ENCODE measurements around the gene NCKAP5.

Gene NCKAP5

DNA sequence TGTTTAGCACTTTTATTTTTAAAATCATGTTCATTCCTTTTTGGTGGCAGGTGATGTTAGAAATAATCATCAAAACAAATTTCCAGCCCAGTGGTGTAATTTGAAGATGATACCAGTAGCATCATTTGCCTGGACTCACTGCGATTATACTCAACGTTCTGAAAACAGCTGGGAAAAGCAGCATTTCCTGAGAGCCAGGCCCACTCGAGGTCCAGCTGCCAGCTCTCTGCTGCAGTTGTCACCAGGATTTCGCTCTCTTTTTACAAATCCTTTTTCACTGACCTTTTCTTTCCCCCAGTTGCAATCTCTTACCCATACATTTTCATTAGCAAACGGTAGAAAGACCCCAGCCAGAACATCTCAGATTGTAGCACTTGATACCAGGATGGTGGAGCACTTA lies 787.6 kb downstream of the NCKAP5 start:
- no peak for DNase-seq

DNA sequence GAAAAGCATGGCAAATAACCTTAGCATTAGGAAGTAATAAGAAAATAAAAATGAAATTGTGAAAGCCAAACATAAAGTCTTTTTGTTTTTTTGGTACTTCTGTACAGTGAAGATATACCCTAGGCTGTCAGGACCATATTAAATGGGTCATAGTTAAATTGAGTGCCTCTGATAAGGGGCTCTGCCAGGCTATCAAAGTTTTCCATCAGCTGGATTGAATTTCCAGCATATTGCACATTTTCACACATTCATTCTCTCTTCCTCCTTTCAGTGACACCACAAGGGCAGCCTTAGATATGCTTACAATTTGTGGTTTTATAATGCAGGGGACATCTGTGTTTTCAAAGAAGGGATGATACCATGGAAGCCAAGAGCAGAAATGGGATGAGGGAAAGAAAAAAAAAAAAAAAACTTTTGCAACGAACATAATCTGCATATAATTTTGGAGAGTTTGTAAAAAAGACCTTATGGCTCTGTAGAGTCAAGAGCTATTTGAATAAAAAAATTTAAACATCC lies 789.0 kb downstream of the NCKAP5 start:
- no peak for DNase-seq

DNA sequence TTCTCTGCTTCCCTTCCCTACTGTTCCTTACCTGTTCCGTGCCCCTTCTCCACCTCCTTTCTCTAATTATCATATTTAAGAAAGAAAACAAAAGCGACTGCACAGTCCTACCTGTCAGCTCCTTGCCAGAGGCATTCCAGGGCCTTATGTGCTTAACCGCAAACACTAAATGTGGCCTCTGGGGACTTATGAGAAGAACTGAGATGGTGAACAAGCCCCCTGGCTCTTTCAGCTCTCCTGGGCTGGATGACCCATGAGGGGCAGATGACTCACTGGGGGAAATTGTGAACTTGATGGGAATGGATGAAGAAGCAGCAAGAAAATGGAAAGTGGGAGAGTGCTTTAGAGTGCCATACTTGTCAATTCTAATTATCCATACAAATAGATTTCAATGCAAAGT lies 792.0 kb downstream of the NCKAP5 start:
- no peak for DNase-seq

DNA sequence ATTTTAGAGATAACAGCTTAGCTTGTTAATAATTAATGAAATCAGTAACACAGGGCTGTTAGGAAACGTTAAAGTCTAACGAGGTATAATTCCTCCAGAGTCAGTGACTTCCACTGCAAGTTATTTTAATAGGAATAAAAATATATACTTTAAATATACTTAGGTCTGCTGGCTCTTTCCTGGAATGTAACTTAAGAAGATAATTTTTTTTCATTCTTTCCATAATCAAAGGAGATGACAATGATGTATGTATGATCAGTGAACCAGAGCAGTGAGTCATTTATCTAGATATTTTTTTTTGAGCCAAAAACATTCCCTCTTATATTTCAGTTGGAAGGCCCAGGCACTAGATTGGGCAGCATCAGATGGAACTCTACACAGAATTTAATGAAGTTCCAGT lies 794.1 kb downstream of the NCKAP5 start:
- no peak for DNase-seq

DNA sequence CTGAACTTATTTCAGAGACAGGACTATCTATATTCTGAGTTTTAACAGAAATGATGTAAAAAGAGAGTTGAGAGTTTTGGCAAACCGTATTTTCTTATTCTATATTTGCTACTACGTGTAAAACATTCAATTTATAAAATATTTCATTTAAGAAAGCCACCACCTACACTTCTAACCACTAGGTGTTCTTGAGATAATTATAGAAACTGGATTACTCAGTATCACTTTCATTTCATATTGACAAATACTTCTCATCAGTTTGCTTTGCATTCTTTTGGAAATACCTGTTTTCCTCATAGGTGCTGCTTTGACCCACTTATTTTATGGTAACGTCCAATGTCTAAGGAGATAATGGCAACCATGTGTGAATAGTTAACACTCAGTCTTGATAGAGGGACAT lies 794.9 kb downstream of the NCKAP5 start:
- DNase-seq: no peak

DNA sequence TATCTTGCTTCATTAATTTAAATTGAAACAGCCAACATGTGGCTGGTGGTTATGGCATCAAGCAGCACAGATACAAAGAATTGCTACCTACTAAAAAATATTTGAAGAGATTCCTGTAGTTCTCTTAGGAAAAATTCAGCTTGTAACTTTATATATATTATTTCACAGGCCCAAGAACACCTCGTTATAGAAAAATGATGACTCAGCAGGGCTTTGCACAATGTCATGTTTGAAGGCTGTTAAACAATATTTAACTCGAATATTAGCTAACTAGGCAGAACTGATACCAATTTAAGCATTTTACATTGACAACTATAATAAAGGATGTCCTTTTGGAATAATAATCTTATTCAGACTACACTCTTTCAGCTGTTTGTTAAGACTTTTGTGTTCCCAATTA lies 795.9 kb downstream of the NCKAP5 start:
- no peak for DNase-seq

DNA sequence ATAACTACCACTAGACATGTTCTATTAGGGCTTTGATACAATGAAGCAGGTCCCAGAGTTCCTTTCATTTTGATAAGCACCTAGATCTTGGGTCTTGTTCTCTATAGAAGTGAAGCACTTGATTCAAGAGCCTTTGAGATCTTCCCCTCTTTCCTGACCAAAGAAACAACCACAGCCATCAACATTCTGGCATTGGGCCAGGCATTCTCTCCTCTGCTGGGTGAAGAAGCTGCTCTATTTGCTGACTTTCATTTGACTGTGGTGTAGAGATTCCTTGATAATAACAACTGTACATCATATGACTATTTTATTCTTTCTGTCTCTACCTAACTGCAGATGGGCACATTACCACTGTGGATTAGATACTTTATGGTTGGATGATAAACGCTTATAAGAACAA lies 801.7 kb downstream of the NCKAP5 start:
- no peak for DNase-seq

DNA sequence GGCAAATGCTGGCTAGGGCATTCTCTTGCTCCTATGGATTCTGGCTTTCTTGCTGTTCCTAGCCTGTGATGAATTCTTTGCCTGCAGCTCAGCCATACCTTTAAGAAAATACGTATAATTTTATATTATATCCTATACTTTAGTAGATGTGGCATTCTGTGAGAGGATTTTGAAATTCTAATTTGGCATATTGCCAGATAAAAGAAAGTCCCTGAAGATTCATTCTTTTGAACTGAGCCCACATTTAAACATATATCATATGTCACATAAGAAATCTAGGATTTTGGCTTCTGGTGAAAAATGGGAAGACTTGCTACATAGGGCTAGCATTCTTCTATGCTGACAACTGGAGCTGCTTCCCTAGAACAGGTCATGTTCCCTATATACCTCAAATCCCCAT lies 806.8 kb downstream of the NCKAP5 start:
- no peak for DNase-seq

DNA sequence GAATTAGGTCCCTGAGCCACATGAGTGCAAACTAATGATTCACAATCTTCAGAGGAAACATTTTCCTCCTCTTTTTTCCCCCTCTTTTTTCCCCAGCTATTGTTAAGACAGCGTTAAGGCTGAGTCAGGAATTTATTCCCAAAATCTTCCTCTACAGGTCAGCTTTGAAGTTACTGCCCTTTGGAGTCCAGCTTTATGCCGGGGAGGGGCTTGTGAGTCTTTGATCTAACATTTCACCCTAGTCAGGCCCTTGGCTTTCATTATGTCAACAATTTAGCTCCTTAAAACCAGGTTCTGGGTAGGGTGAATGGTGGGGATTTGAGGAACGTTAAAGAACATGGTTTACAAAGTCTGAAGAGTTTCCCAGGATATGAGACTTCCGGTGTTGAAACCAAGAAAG lies 807.3 kb downstream of the NCKAP5 start:
- DNase-seq: no peak

DNA sequence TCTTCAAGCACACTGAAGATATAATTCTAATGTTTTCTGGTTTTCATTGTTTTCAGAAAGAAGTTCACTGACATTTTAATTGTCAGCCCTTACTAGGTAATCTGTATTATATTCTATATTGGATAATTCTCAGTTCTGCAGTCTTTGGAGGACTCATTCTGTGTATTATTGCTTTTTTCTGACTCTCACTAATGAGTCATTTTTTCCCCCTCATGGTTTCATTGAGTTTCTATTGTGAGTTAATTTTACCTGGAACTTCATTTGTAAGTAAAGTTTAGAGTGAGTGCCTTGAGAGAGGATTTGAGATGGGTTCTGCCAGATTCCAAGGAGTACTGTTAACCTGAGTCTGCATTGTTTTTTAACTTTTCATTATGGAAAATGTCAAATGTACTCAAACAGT lies 807.9 kb downstream of the NCKAP5 start:
- no peak for DNase-seq

DNA sequence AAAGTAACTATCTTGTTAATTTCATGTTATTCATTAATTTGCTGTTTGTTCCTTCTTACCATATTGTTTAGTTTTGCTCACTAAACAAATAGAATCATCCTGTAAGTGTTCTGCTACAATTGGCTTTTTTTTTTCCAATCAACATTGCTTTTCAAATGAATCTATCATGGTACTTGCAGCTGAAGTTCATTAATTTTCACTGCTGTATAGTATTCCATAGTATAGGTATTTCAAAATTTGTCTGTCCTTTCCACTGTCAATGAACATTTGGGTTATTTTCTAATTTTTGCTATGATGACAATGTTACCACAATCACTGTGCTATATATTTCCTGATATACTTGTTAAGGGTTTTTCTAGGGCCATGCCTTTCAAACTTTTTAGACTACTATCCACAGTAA lies 809.3 kb downstream of the NCKAP5 start:
- DNase-seq: no peak

DNA sequence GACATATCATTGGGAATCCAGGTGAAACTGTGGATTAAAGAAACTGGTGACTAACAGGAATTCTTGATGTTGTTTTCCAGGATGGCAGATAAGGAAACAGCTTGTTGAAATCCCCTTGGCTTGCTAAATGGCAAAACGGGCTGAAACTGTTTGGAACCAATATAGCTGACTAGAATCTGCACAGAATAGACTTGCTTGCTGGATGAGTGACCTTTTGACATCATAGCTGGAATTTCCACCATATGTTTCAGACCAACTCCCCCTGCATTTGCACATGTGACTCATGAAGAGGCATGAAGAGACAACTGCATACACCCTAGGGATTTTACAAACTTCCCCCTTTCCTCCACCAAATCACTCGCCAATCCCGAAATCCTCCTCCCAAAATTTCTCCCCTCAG lies 810.6 kb downstream of the NCKAP5 start:
- no peak for DNase-seq

DNA sequence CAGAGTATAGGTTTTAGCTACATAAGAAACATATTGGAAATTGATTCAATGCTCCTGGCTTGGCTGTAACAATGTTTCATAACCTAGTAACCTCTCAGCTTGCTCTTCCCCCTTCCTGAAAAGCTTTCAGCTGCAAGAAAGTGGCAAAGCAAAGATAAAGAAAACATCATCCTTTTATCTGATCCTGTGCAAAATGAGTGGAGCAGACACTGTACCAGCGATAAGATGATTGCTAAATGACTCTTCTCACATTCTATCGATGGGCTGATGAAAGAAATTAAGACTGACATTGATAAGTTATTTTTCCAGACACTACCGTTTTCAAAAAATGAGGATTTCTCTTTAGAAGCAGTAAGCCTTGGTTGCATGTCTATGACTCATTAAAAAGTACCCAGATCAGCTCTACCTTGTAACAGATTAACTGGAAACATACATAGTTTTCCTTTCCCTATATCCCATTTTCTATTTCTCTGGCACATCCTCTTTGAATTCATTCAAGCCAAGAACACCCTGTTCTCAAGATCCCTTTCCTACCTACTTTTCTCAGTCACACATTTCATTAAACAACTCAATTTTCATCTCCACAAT lies 811.2 kb downstream of the NCKAP5 start:
- no peak for DNase-seq

DNA sequence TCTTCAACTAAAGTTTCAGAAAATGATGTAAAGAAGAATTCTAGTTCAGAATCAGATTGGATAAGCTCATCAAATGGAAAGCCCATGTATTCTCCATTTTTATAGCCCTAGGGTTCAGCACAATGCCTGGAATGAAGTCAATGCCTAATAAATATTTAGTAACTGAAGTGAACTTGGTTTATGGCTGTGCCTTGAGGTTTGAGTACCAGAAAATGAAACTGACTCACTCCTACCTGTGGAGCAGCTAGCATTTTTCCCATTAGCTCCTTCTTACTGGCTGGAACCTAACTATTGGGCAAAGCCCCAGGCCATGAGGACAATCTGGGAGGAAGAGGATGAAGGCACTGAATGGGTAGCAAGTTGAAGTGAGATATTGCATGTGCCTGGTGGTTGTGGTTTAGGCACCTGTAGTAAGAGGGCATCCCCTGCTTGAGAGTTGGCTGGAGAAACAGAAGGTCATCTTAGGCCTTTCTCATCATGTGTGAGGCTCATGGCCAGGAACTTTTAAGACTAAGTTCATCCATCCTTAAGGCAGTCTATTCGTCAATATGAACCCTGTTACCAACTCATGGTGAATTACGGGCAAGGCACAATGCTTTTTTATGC lies 813.3 kb downstream of the NCKAP5 start:
- no peak for DNase-seq

DNA sequence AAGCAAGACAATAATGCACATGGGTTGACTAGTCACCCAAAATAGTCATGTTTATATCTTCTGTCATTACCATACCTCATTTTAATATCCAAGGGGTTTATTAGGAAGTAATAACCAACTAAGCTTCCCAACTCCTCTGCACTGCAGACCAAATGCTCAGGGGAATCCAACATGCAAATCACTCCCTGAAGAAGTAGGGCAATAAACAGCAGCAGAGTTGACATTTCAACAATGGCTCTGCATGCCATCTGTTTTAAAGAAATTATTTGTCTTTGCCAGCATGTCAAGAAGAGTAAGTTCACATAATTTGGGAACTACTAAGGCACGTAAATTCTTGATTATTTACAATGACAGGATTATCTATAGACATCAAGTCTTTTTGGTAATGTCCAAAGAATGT lies 813.9 kb downstream of the NCKAP5 start:
- DNase-seq: no peak

DNA sequence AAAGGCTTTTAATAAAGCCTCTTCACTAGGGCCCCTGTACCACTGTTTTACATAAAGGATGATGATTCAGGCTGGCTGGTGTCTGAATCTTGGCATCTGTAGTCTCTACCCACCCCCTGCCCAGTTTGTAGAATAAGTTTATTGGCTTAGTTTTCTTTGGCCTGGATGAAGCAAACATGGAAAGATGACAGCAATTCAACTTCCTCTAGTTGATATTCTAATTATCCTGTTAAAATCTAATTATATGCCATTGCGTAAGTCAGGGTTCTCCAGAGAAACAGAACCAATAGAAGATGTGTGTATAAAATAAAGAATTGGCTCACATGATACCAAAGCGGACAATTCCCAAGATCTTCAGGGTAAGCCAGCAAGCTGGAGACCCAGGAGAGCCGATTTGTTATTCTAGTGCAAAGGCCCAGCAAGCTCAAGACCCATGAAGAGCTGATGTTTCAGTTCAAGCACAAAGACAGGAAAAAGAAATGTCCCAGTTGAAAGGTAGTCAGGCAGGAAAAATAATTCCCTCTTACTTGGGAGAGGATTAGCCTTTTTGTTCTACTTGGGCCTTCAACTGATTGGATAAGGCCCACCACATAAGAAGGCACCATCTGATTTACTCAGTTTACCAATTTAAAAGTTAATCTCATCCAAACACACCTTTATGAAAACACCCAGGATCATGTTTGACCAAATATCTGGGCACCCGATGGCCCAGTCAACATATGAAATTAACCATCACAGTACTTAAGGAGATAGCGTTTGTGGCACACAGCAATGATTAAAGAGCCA lies 815.6 kb downstream of the NCKAP5 start:
- DNase-seq: no peak

DNA sequence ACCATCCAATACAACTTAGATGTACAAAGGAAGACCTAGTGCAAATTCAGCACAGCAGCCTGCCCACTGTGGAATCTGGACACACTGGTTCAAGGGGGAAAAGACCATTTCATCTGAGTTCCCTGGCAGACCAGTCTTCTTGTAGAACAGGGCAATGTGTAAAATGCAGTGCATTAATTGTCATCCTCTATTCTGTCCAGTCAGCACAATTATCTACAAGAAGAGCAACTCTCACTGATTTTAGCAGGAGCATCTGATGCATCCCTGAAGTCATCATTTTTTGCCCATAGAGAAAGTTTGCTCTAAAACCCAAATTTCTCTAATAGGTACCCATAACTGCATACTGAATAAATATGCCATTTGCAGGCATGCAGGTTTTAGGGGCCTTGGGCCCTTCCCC lies 816.4 kb downstream of the NCKAP5 start:
- no peak for DNase-seq

DNA sequence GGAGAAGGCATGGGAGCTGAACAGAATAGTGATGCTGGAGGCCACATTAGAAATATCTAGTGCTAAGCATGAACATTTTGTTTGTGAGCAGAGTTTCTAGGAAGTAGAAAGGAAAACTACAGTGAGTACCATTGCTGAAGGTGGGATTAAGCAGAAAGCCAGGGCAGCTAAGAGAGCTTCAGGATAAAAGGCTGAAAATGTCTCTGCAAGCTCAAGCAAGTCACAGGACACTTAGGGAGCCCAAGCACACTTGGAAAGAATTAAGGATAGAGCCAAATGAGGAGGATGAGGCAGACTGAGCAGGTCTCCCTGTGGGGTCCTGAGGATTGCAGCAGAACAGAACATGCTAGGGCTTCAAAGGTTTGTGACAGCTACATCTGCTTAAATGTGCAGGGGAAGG lies 817.7 kb downstream of the NCKAP5 start:
- DNase-seq: no peak

DNA sequence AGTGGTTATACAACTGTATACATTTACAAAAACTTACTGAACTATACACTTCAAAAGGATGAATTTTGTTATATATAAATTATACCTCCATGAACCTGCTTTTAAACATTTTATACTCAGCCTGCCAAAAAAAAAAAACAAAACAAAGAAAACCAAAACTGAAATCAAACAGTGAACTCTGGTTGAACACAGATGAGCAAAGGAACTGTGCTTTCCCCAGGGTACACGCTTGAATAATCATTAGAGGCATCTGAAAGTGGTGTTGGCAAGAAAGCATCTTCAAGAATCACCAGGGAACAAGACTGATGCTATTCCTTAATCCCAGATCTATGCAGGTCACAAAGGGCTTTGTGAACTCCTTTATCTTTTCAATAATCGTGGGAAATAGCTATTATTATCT lies 821.2 kb downstream of the NCKAP5 start:
- DNase-seq: no peak

DNA sequence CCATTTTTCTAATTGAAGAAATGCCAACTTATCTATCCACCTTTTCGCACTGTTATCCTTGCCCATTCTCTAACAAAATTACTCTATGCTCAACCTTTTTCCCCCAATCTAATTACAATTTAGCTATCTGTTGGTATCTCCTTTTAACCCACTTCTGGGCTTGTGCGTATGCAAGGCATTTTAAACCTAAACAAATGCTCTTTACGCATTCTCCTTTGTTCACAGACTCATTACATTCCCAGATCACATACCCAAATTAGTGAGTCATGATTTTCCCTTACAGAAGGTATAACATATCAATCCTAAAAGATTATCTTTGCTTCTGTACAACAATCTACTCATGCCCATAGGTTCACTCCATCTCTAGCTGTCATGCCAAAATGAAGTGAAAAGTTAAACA lies 826.5 kb downstream of the NCKAP5 start:
- DNase-seq: no peak

DNA sequence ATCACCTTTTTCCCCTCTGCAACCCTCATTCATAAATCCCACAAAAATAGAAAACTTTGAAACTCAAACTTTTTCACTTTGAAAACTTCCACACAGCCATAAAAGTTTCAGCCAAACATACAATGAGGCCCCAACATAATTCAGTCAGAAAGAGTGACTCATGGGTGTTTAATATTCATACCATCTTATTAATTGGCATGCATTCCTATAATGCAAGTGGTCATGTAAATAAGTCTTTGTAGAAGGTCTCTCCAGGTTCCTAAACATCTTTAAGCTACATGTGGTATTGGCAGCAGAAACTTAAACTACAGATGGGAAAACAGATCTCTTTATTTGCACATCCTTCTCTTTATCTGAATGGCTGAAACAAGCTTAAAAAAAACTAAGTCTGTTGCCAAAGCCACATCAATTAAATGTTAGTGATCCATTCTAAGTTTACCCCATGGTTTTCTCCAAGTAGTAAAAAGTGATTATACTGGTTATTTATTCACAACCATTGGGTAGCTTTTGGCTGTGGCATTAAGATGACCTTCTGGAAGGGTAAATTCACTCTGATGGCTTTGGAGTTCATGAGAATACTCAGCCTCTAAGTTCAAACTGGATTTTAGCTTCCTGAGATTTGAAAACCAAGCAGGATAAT lies 828.1 kb downstream of the NCKAP5 start:
- DNase-seq: no peak

DNA sequence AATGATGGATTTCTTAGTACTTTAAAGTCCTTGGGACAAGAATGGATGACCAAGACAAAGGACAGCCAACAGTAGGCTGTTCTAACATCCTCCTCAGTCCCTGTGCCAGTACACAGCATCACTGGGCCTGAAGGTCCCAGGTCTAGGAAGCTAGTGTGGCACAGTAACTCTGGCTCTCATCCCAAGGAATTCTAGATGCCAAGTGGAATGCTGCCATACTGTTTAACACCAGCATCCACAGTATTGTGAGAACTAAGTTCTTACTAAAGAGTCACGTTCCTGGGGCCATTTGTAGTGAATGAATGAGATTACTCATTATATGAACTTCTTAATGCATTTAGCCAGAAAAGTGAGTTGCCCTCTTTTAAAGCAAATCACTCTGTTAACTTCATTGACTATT lies 830.0 kb downstream of the NCKAP5 start:
- DNase-seq: no peak

DNA sequence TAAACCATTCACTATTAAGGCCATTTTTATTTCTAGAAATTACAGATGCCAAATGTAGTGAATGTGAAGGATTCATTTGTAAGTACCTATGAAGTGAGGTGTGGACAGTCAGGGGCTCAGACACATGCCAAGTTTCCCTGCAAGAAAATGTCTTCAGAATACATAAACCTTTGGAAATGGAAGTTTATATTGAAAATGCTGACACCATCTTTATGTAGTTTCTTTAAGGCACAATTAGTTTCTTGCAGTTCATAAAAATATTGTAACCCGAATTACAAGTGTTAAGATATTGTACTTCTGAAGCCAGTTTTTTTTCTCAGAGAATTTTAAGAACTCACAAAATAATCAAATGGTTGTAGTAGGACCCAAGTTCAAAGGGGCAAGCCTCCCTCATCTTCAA lies 832.2 kb downstream of the NCKAP5 start:
- DNase-seq: no peak

DNA sequence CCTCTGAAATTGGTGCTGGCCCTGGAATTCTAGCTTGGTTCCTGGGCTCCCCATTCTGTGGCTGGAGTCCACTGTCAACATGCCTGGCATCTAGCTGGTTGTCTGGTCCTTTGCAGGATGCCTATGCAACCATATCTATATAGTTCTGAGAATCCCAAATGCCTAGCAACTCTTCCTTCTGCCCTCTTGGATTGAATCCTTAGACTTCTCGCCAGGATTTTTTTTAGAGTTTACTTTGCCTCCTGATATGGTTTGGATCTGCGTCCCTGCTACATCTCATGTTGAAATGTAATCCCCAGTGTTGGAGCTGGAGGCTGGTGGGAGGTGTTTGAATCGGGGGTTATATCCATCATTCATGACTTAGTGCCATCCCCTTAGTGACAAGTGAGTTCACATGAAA lies 833.3 kb downstream of the NCKAP5 start:
- DNase-seq: no peak
